HG02981 (cell line): ENCODE results near the gene MBP.

Experiments
- ATAC-seq: cut with Tn5 transposase; IDR thresholded peaks from one replicate; pipeline ENCODE4 v1.9.1; 2021; ENCODE audit warnings: mild to moderate bottlenecking, moderate library complexity; ENCODE audit not compliant: unreplicated experiment

The MBP gene

DNA sequence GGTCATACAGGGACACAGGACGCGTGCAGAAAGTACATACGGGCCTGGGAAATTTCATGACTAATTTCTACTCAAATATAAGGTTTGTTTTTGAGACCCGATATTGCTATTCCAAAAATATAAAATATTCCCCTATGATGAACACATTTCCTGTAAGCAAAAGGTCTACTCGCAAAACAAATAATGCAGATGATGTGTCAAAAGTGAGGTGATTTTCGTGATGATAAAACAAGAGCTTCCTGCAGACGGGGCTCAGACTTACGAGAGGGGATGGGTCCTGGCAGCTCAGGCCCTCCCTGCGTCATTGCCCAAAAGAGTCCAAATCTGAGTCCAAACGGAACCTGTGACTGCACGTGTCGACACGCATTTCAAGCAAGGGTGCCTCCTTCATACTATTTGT is 62.7 kb downstream of the MBP start:
- ATAC-seq = no peak

DNA sequence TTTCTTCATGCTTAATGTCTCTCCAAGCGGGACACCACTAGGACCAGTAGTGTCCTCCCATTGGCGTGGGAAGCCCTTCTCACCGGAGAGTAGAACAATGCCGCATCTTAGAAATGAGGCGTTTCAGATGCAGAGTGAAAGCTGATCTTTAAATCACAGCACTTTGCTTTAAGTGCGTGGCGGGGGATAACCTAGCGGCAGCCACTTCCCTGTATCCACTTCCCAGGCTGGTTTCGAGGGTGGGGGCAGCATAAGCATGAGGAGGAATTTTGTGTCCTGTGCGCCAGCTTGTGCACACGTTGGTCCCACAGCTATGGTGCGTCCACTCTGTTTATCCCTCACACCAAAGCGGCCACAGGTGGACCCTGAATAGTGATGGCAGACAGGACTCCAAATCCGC is 63.1 kb downstream of the MBP start:
- ATAC-seq = no peak

DNA sequence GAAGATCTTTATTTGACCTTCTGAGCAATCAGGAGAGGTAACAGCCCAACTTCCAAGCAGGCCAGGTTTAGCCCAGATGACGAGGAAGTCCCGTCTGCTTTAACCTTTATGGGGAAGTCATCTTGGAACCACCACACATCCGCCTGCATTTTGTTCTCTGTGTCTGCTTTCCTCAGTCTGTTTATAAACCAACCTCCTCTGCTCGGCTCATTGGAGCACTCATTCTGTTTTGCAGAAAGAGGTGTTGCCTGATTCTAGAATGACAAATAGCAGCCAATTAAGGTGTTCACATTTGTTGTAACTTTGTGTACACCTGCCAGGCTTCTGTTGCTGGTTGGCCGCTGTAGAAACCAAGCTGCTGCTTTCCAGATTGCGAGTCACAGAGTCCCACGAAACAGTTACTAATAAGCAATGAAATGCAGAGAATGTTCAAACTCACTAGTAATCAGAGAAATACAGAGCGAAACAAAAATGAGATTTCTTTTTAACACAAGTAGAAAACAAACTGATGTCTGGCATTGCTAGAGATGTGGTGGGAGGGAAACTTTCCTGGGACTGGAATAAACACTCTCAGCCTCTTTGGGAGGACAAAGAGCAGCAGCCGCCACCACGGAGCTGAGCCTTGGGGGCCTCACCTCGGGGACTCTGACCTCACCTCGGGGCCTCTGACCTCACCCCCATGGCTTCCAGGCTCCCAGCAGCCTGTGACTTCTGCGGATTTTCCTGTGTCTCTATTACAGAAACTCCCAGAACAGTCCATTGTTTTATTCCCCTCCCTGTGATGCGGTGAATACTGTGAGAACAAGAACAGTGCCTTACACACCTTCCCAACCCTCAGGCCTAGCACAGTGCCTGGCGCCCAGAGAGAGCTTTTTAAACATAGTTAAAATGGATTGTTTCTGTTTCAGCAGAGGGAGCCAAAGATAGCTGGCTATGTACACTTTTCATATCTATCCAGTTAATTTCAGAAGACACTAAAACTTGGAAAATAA is 64.0 kb downstream of the MBP start:
- peak; percentile 28 for ATAC-seq

DNA sequence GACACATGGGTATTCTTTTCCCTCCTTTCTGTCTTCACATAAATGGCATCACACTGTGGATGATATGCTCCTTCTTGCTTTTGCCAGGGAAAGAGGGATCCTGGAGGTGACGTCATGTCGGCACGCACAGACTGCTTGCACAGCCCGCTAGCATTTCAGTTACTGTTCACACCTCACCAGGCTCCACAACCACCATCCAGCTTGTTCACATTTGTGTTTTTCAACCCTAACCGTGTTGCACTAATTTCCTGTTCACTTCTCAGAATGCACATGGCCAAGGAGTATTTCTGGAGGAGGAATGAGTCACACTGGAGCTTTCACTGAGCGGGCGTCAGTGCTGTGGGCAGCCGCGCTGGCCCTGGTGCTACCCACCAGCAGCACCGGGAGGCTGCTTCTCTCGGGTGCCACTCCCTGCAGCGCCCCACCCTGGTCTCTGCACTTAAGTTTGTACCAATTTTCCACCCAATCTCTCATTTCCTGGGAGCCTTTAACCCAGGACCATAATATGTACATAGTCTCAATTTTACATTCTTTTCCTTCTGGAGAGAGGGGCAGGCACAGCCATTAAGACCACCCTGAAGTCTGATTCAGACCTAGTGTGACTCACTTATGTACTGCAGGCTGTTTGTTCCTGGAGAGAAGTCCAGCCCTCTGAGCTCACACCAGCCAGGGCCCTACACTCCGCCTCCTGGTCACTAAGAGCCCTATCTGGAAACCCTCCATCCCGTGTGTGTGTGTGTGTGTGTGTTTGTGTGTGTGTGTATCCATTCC is 65.1 kb downstream of the MBP start:
- ATAC-seq = peak; percentile 21

DNA sequence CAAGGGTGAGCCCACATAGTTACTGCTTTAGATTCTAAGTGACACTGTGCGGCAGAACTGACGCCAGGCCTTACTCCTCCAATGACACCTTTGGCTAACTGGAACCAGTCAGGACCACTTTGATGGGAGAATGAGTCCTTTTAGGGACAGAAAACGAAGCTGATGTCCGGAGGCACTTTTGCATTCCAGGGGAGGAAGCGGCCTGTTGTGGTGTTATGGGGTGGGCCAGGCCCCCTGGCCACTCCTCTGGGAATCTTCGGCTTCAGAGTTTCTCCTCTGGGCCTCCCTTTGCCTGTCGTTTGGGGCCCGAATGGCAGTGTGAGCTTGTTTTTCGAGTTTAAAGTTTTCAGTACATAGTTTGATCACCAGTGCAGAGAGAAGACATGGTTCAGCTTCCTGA is 65.9 kb downstream of the MBP start:
- ATAC-seq = no peak

DNA sequence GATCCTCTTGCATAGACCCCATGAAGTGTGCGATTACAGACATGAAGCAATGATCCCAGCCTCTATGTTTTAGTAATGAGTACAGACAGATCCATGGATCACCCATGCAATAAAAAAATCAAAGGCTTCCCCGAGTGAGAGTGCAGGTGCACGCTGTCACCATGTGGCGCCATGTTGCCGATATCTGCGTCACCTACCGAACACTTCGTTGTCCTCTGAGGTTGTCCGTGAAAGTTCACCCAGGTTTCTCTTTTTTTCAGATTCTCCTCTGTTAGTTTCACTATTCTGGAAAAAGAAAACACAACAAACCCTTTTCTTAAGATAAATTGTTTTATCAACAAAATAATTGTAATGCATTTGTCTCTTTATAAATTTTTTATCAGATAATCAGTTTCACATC is 66.5 kb downstream of the MBP start:
- ATAC-seq = no peak

DNA sequence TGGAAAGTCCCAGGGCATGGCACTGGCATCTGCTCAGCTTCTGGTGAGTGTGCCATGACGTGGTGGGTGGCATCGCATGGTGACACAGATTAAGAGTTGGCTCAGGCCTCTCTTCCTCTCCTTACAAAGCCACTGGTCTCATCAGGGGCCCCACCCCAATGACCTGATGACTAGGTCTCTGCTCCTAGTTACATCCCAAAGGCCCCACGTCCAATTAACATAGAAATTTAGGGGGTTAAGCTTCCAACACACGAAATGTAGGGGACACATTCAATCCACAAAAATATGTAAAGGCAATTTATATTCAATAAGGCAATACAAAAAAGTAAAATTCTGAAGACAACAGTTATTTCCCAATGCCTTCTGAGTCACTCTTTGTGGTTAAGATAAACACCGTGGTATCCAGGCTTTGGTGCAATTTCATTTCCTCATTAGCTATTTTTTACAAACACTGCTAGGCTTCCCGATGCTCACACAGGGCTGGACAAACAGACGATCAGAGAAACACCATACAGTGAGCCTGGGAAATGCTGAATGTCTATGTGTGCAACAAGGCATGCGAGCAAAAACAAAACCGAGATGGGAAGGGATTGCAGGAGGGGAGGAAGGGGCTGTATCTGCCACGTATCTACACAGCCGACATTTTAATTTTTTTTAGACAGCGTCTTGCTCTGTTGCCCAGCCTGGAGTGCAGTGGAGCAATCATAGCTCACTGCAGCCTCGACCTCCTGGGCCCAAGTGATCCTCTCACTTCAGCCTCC is 67.2 kb downstream of the MBP start:
- peak; percentile 30 for ATAC-seq

DNA sequence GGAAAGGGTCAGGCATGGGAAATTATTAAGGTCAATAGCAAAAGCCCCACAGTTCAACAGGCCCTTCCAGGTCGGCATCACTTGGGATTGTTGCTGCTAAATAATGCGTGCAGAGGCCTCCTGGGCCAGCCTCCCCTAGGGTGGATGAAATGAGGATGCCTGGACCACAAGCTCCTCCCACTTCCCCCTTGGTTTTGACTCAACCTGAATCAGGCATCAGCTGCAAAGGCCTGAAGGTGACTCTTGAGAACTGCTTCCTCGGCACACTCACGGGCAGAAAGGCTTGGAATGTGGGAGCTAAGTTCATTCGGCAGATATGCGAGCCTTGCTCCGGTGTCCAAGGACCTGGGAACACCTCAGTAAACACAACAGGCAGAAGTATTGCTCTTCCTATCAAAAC is 69.3 kb downstream of the MBP start:
- ATAC-seq = peak; percentile 42

DNA sequence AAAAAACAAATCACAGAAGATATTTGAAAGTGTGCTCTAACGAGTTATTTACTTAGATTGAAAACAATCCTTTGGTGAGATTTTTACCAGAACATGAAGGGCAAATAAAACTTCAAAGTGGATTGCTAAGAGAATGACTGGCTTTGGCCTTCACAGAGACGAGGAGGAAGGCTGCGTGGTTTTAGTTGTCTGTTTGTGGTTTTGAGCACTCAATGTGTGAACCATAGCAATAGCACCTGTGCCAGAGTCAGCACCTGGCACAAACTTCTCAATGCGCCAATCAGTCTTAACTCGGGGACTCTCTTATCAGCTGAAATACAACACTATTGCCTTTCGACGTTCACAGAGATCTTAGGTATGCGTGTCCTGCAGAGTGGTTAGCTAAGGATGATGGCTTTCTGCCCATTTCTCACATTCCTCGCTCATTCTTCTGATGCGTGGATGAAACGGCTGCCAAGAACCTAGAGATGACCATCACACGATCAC is 70.0 kb downstream of the MBP start:
- peak; percentile 57 for ATAC-seq

DNA sequence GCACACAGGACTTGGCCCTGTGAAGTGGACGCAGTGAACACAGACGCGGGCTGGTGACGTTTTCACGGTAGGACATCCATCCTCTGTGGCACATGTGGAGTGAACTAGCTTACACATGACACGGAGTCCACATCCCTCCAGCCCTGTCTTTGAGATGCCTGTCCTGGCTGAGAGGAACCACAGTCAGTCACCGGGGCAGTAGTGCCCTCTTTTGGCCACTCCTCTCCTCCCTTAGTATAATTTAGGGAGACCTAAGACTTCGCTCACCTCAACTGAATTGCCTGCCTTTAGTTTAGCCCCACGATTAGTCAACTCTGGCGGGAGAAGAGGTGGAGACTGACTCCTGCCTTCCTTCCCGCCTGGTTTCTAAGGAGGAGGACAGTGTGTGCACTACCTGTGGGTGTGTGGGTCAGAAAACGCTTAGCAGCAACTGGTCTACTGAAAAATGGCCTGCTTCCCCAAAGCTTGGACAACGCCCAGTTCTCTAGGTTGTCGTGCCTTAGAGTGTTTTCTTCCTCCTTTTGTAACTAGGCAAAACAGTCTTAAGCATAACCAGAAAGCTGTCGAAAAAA is 70.6 kb downstream of the MBP start:
- peak; percentile 37 for ATAC-seq

DNA sequence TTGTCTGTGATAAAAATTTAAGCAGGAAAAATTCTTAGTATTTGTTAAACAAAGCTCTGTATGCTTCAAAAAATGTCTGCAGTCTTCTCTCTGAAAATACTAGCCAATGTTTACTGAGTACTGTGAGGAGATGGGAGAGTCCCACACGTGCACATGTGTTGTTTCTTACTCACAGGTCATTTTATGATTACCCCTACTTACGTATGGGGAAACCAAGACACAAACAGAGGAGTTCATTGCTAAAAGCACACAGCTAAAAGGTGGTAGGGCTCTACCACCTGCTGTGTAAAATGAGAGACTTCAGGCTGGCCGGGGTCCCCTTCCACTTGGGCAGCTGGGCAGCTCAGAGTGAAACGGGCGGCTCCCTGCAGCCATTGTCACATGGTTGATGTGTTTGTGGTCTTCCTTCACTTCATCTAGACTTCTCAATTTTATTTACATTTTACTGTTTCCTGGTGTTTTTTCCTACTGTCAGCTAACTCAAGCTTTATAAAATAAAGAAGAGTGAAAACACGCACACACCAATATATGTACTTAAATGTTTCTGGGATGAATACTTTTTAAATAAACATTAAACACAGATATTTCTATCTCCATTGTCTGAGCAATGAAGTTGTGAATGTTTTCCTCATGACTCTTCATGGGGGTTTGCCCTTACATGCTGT is 71.2 kb downstream of the MBP start:
- ATAC-seq = no peak

DNA sequence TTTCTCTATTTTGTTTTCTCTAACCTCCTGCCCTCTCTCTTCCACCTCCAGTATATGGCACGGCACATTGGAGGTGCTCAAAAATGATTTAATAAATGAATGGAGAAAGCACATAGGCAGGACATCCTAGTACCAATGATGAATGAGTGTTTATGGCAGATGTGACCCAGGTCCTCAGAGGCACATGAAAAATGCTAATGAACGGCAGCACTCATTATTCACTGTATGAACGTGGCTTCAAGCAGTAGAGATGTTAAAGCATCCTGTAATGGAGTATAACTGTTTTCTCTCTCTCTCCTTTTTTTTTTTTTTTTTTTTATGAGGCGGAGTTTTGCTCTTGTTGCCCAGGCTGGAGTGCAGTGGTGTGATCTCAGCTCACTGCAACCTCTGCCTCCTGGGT is 72.4 kb downstream of the MBP start:
- no peak for ATAC-seq

DNA sequence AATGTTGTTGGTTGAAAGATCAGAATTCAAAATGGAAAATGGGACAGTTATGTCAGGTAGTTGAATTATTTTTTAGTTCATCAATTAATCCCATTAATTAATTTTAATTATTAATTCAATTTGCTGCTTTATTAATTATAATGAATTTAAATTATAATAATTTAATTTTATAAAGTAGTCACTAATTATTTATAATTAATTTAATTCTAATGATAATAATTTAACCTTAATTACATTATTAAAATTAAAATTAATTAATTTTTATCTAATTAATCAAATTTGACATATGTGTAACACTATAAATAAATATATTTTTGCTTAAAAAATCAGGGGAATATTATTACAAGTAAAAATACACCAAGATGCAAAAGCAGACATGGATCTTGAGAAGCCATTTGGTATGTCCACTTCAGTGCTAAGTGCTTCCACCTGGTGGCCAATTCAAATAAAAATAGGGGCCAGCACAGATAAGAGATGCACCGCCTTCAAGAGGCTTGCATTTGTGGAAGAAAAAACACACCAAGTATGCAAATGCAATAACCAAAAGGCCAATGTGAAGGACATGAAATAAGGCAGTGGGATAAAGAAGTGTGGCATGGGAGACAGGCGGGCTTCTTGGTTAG is 73.2 kb downstream of the MBP start:
- no peak for ATAC-seq

DNA sequence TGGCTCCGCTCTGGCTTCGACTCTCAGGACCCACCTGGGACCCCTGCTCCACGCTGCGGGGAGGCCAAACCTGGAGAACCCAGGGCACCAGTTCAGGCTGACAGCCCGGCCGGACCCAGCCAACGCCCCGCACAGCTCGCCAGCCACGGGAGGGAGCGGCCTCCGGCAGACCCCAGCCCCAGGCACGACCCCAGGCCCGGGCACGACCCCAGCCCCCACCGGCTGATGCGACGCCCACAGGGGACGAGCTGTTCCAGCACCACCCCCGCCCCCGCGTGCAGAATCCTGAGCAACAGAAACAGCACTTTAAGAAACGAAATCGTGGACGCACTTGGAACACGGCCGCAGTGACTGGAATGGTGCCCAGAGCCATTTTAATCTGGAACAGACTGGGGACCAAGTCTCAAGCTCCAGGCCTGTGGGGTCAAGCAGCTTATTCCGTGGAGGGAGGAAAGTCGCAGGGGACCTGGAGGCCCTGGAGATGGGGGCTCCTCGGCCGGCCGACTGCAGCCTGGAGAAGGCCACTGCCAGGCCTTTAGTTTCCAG is 74.2 kb downstream of the MBP start:
- ATAC-seq = no peak

DNA sequence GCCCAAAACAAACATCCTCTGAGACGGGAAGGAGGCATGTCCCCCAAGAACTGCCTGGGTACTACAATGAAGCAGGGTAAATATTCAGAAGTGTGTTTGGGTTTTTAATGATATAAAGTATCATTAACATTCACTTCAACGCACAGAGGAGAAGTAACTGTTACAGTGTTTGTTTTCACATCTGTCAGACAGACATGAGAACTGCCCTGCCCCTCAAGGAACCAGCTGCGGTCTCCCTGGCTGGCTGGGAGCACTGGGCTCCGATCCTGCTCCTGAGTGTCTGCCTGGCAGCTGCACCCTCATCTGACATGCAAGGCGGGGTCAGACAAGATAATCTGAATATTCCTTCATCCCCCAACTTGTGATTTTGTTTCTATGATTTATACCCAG is 75.6 kb downstream of the MBP start:
- no peak for ATAC-seq

DNA sequence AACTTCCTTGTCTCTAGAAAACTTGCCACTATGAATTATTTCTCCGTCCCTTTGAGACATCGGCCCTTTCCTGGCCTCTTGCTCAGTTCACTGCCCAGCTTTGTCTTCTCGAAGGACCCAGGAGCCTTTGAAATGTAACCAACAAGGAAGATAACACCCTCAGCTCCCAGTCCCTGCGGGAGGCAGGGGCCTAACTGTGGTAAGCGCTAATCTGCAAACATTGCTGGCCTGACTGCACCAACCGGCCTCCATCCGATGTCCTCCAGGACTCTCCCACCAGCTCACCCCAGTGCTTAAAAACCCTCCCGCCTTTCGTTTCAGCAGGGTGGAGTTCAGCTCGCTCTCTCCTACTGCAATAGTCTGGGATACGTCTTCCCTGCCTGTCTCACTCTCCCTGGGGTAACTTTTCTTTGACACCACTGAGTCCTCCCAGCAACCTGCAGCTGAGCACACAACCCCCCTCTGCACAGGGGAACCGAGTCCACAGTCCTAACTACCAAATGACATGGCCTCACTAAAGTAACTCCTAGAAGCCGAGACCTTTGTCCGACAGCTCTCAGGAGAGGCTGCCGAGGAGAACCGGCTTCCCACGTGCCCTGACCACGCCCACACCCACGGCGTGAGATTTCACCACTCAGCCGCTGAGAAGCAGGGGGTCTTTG is 76.1 kb downstream of the MBP start:
- no peak for ATAC-seq

DNA sequence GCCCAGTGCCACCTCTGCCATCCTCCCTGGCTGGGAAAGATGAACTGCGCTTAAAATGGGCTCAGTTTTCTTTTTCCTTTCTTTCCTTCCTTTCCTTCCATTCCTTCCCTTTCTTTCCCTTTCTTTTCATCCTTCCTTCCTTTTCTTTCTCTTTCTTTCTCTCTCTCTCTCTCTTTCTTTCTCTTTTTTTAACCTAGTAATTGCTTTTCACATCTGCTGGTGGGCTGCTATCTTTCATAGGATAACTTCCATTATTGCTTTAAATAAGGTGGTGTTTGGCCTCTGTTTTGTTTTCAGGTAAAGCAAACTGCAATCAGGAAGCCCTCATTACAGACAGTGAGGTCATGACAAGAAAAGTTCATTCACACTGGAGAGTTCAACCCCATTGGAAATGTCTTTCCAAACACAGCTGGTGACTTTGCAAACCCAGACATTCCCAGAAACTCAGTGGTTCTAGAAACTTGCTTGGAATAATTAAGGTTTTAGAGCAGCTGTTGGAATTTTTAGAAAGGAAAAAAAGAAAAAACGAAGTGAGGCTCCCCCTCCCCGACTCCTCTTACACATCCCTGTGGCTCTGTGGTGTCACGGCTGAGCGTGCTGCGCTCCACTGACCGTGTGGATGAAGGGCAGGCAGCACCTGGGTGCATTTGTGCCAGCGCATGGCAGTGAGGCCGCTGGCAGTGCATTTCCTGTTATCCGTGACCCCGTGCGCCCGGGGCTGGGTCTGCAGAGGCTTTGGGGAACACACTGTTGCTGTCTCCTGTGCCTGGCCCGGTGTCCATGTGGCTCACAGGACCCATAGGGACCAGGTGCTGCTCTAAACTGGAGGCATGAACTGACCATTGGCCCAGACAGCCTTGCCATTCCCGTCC is 76.9 kb downstream of the MBP start:
- no peak for ATAC-seq
